Muscle layer of duodenum (tissue), 2 donors: ENCODE data around the gene SUPV3L1.

Experiments
- H3K27ac ChIP-seq: one replicate; pipeline ENCODE4 v1.7.0; 2013; ENCODE audit warnings: mild to moderate bottlenecking, low read length
- H3K27me3 ChIP-seq: one replicate; pipeline ENCODE4 v1.7.0; 2013; ENCODE audit warnings: low read depth, mild to moderate bottlenecking, control low read depth, low read length
- H3K36me3 ChIP-seq, 2 donors: one replicate each; pipeline ENCODE4 v1.7.0; 2013; ENCODE audit warnings: low read length in 2 of 2, control low read depth in 1 of 2, mild to moderate bottlenecking in 1 of 2; ENCODE audit not compliant: insufficient read depth in 2 of 2, control insufficient read depth in 1 of 2
- H3K4me1 ChIP-seq, 2 donors: one replicate each; pipeline ENCODE4 v1.7.0; 2013; ENCODE audit warnings: low read length in 2 of 2, mild to moderate bottlenecking in 2 of 2, control low read depth in 1 of 2, moderate library complexity in 1 of 2; ENCODE audit not compliant: insufficient read depth in 2 of 2, control insufficient read depth in 1 of 2
- H3K4me3 ChIP-seq, 2 donors: one replicate each; pipeline ENCODE4 v1.7.0; 2013; ENCODE audit warnings: low read length in 2 of 2, low read depth in 1 of 2, mild to moderate bottlenecking in 1 of 2
- H3K9me3 ChIP-seq, 2 donors: one replicate each; pipeline ENCODE4 v1.7.0; 2013; ENCODE audit warnings: low read length in 2 of 2, control low read depth in 1 of 2, mild to moderate bottlenecking in 1 of 2; ENCODE audit not compliant: control insufficient read depth in 1 of 2
- donor health status: healthy.

Gene SUPV3L1

DNA sequence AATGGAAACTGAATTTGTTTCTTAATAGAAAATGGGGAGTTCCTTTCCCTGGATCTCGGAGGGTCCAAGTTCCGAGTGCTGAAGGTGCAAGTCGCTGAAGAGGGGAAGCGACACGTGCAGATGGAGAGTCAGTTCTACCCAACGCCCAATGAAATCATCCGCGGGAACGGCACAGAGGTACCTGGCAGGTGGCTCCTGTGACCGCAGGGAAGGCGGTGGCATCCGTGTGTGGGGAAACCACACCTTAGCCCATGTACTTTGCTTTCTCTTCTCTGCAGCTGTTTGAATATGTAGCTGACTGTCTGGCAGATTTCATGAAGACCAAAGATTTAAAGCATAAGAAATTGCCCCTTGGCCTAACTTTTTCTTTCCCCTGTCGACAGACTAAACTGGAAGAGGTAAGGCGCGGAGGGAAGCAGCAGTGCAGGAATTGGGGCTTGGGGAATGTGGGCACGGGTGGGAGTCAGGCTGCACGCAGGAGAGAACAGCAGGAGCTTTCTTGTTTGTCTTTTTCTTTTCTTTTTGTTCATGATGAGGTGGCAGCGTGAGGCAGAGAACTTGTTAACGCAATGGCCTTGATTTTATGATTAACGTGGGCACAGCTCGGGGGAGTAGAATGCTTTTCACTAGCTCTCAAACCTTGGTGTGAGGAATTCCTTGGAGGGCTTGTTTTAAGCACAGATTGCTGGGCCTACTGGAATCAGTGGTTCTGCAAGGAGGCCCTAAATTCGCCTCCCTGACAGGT, 52.9 kb downstream of the SUPV3L1 start:
- H3K4me1 ChIP-seq, result no peaks in the 10 kb centered on the region
- H3K27ac ChIP-seq, result no peak overlapping the region
- no peak overlapping the region for H3K4me3 ChIP-seq
- no peaks in the 10 kb centered on the region for H3K27me3 ChIP-seq
- no peaks in the 10 kb centered on the region for H3K36me3 ChIP-seq
- no peaks in the 10 kb centered on the region for H3K9me3 ChIP-seq

DNA sequence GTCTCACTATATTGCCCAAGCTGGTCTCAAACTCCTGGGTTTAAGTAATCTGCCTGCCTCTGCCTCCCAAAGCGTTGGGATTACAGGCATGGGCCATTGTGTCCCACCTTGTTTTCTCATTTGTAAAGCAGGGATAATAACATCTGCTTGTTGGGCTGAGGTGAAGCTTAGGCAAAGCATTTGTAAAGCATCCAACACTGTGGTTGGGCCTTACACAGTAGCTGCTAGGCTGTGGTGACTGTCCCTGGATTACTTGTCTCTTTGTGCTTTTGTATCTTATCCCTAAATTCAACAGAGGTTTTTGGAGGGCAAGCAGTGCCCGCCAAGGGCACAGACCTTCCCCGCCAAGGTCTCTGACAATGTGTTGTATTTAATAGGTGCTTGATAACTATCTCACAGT, 54.4 kb downstream of the SUPV3L1 start:
- H3K27ac ChIP-seq, result no peak overlapping the region
- no peaks in the 10 kb centered on the region for H3K27me3 ChIP-seq
- no peaks in the 10 kb centered on the region for H3K9me3 ChIP-seq
- H3K4me1 ChIP-seq, result no peaks in the 10 kb centered on the region
- H3K36me3 ChIP-seq, result no peaks in the 10 kb centered on the region
- H3K4me3 ChIP-seq, result no peak overlapping the region

DNA sequence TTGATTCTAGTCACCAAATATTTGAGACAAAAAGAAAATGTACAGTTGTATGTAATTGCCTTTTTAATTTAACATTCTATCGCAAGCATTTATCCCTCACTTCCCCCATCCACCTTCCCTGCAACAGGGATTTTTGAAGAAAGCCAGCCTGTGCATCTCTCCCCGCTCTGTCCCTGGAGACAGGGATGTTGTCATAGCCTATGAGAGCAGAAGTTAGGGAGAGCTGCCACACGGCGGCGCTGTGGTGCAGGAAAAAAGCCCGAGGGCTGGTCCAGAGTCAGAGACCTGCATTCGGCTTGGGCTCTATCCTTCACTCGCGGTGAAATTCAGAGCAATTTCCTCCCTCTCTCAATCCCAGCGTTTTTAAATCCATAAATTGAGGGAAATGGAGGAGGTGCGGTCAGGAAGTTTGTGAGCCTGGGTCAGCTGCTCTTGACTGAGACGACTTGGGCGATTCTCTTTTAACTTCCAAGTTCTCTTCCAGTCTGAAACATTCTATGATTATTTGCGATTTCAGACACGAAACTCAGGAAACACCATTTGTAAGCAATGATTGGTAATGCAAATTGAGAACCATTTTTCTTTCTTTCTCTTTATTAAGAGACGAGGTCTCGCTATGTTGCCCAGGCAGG, 57.6 kb downstream of the SUPV3L1 start:
- H3K36me3 ChIP-seq, result no peaks in the 10 kb centered on the region
- no peak overlapping the region for H3K27ac ChIP-seq
- no peak overlapping the region for H3K4me3 ChIP-seq
- H3K4me1 ChIP-seq, result peaks cover 0 to 4% of the 10 kb centered on the region in 2 donors
- no peaks in the 10 kb centered on the region for H3K27me3 ChIP-seq
- no peaks in the 10 kb centered on the region for H3K9me3 ChIP-seq

- peaks cover 0 to 4% of the 10 kb centered on the region in 2 donors for H3K4me1 ChIP-seq
- no peak overlapping the region for H3K27ac ChIP-seq
- no peaks in the 10 kb centered on the region for H3K36me3 ChIP-seq
- H3K27me3 ChIP-seq, result no peaks in the 10 kb centered on the region
- H3K9me3 ChIP-seq, result no peaks in the 10 kb centered on the region
- H3K4me3 ChIP-seq, result no peak overlapping the region
These were observed 59.1 kb downstream of the SUPV3L1 start for GRCh38 chr10:69239136-69239535.

DNA sequence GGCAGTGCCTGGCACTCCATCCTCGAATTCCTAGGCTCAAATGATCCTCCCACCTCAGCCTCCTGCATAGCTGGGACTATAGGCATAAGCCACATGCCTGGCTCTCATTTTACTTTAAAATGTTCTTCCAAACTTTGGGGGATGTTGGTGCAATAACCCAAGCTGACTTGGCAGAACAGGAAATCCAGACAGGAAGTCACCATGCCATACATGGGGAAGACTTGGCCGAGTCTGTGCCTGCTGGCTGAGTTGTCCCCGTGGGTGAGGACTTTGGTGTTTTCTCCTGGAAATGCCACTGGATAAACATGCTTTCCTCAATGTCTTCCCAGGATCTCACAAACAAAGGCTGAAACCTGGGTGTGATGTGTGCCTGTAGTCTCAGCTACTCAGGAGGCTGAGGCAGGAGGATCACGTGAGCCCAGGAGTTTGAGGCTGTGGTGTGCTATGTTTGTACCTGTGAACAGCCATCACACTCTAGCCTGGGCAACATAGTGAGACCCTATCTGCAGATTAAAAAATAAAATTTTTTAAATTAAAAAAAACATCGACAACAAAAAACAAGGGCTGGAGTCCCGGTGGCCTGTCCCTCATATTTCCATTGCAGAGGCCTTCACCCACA, 59.9 kb downstream of the SUPV3L1 start:
- H3K36me3 ChIP-seq, result no peaks in the 10 kb centered on the region
- H3K4me1 ChIP-seq, result peaks cover 0 to 4% of the 10 kb centered on the region in 2 donors
- no peak overlapping the region for H3K4me3 ChIP-seq
- no peaks in the 10 kb centered on the region for H3K27me3 ChIP-seq
- H3K27ac ChIP-seq, result no peak overlapping the region
- no peaks in the 10 kb centered on the region for H3K9me3 ChIP-seq

GRCh38 chr10:69240455-69240854, 60.4 kb downstream of the SUPV3L1 start:
- Histone ChIP-seq H3K27ac (no peak overlapping the region), H3K9me3 (no peaks in the 10 kb centered on the region), H3K36me3 (no peaks in the 10 kb centered on the region)

GRCh38 chr10:69241575-69241974, 61.5 kb downstream of the SUPV3L1 start:
- Histone ChIP-seq H3K27me3 (no peaks in the 10 kb centered on the region), H3K27ac (no peak overlapping the region), H3K36me3 (no peaks in the 10 kb centered on the region), H3K9me3 (no peaks in the 10 kb centered on the region), H3K4me3 (no peak overlapping the region), H3K4me1 (peaks cover 0 to 4% of the 10 kb centered on the region in 2 donors)

More at GRCh38 chr10:69240455-69240854, 60.4 kb downstream of the SUPV3L1 start:
- Histone ChIP-seq H3K4me3 (no peak overlapping the region), H3K27me3 (no peaks in the 10 kb centered on the region), H3K4me1 (peaks cover 0 to 4% of the 10 kb centered on the region in 2 donors)

DNA sequence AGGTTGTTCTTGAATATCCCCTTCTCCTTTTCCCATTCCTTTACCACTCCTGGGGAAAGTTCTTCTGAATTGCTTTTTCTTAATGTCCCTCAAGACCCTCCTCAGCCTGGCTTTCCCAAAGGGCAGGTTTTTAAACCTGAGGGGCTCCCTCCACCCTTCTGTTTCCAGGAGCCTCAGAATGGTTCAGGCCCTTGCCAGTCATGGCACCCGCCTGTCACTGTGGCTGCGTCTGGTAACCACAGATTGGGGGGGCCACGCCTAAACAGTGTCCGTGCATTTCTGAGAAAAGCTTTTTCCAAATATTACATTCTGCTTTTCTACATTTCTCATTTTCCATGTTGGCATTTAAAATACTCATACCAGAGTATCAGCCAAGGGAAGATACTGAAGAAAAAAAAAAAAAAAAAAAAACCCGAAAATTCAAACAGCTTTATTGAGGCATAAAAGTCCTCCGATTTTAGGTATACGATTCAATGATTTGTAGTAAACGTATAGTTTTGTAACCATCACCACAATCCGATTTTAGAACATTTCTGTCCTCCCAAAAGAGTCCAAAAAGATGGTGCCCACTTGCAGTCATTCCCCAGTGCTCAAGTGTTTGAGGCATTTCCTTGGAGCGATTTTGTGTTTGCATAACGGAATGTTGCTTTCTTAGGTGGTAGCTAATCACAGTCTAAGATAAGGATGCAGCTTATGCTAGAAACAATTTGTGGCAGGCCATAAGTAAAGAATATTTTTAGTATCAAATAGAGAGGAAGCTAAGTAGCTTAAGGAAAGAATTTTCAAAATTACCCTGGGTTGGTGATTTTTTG, 62.2 kb downstream of the SUPV3L1 start:
- Histone ChIP-seq H3K36me3 (no peaks in the 10 kb centered on the region), H3K27ac (no peak overlapping the region), H3K4me3 (no peak overlapping the region), H3K27me3 (no peaks in the 10 kb centered on the region), H3K9me3 (no peaks in the 10 kb centered on the region), H3K4me1 (peaks cover 0 to 4% of the 10 kb centered on the region in 2 donors)

GRCh38 chr10:69242852-69243212, 62.8 kb downstream of the SUPV3L1 start:
- no peak overlapping the region for H3K4me3 ChIP-seq
- H3K27me3 ChIP-seq, result no peaks in the 10 kb centered on the region
- H3K27ac ChIP-seq, result no peak overlapping the region
- peaks cover 0 to 4% of the 10 kb centered on the region in 2 donors for H3K4me1 ChIP-seq
- no peaks in the 10 kb centered on the region for H3K9me3 ChIP-seq
- no peaks in the 10 kb centered on the region for H3K36me3 ChIP-seq

- Histone ChIP-seq H3K27me3 (no peaks in the 10 kb centered on the region), H3K4me1 (peaks cover 0 to 4% of the 10 kb centered on the region in 2 donors), H3K4me3 (no peak overlapping the region), H3K36me3 (no peaks in the 10 kb centered on the region), H3K9me3 (no peaks in the 10 kb centered on the region), H3K27ac (no peak overlapping the region)
These were observed 63.8 kb downstream of the SUPV3L1 start for GRCh38 chr10:69243817-69244216.

- no peaks in the 10 kb centered on the region for H3K9me3 ChIP-seq
- no peak overlapping the region for H3K4me3 ChIP-seq
- no peak overlapping the region for H3K27ac ChIP-seq
- H3K27me3 ChIP-seq, result no peaks in the 10 kb centered on the region
- no peaks in the 10 kb centered on the region for H3K36me3 ChIP-seq
- no peaks in the 10 kb centered on the region for H3K4me1 ChIP-seq
These were observed 66.0 kb downstream of the SUPV3L1 start for GRCh38 chr10:69246036-69246435.
